Iris pigment epithelial cell (primary cell): ENCODE results near the gene CACFD1.
"Not testable (repeated sequence)": the region's sequence is repeated elsewhere in the genome, so short reads cannot be mapped to it uniquely, and the experiment has no call there.

Experiments used
- DNase-seq: peaks from one replicate; pipeline ENCODE4 v3.0.0-alpha.2; 2011; ENCODE audit warnings: low read depth

The CACFD1 gene

GRCh38 chr9:133440874-133441273, 18.9 kb upstream of the CACFD1 start:
- no peak for DNase-seq

- DNase-seq = no peak
These were observed 18.2 kb upstream of the CACFD1 start for GRCh38 chr9:133441571-133441970.

- DNase-seq = no peak
These were observed 16.5 kb upstream of the CACFD1 start for GRCh38 chr9:133443248-133443647.

GRCh38 chr9:133443982-133444381, 15.8 kb upstream of the CACFD1 start:
- no peak for DNase-seq

GRCh38 chr9:133445293-133445969, 14.3 kb upstream of the CACFD1 start:
- no peak for DNase-seq

GRCh38 chr9:133448487-133448972, 11.2 kb upstream of the CACFD1 start:
- no peak for DNase-seq

GRCh38 chr9:133449760-133450159, 10.0 kb upstream of the CACFD1 start:
- DNase-seq = no peak

- DNase-seq = not testable (repeated sequence)
These were observed 7.9 kb upstream of the CACFD1 start for GRCh38 chr9:133451865-133452264.

GRCh38 chr9:133452562-133452961, 7.2 kb upstream of the CACFD1 start:
- no peak for DNase-seq

- no peak for DNase-seq
These were observed 6.1 kb upstream of the CACFD1 start for GRCh38 chr9:133453651-133454050.

GRCh38 chr9:133454325-133454724, 5.5 kb upstream of the CACFD1 start:
- no peak for DNase-seq

- DNase-seq = no peak
These were observed 4.7 kb upstream of the CACFD1 start for GRCh38 chr9:133454943-133455673.

- no peak for DNase-seq
These were observed 3.8 kb upstream of the CACFD1 start for GRCh38 chr9:133455936-133456335.

GRCh38 chr9:133456409-133456808, 3.4 kb upstream of the CACFD1 start:
- DNase-seq = no peak

- no peak for DNase-seq
These were observed 2.5 kb upstream of the CACFD1 start for GRCh38 chr9:133457233-133457632.

- DNase-seq = no peak
These were observed 2.0 kb upstream of the CACFD1 start for GRCh38 chr9:133457748-133458147.

GRCh38 chr9:133458643-133459312, 1.0 kb upstream of the CACFD1 start:
- no peak for DNase-seq

GRCh38 chr9:133460405-133461175, 812 bp downstream of the CACFD1 start:
- DNase-seq = no peak

GRCh38 chr9:133461975-133462374, 2.2 kb downstream of the CACFD1 start:
- no peak for DNase-seq

- no peak for DNase-seq
These were observed 3.6 kb downstream of the CACFD1 start for GRCh38 chr9:133463234-133463863.

- DNase-seq = no peak
These were observed 4.3 kb downstream of the CACFD1 start for GRCh38 chr9:133463864-133464615.
